Stimulated activated CD8-positive, alpha-beta memory T cell treated with anti-CD3 and anti-CD28 coated beads, Interleukin-15, amount 100 ng/mL, for 4 hours (primary cell): ENCODE data around the gene CDH19.

ENCODE experiments used
- DNase-seq, 2 donors: peaks; one replicate each; pipeline ENCODE4 v3.0.0-alpha.2; 2020; ENCODE audit warnings: low read depth in 2 of 2

Gene CDH19, protein sequence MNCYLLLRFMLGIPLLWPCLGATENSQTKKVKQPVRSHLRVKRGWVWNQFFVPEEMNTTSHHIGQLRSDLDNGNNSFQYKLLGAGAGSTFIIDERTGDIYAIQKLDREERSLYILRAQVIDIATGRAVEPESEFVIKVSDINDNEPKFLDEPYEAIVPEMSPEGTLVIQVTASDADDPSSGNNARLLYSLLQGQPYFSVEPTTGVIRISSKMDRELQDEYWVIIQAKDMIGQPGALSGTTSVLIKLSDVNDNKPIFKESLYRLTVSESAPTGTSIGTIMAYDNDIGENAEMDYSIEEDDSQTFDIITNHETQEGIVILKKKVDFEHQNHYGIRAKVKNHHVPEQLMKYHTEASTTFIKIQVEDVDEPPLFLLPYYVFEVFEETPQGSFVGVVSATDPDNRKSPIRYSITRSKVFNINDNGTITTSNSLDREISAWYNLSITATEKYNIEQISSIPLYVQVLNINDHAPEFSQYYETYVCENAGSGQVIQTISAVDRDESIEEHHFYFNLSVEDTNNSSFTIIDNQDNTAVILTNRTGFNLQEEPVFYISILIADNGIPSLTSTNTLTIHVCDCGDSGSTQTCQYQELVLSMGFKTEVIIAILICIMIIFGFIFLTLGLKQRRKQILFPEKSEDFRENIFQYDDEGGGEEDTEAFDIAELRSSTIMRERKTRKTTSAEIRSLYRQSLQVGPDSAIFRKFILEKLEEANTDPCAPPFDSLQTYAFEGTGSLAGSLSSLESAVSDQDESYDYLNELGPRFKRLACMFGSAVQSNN

DNA sequence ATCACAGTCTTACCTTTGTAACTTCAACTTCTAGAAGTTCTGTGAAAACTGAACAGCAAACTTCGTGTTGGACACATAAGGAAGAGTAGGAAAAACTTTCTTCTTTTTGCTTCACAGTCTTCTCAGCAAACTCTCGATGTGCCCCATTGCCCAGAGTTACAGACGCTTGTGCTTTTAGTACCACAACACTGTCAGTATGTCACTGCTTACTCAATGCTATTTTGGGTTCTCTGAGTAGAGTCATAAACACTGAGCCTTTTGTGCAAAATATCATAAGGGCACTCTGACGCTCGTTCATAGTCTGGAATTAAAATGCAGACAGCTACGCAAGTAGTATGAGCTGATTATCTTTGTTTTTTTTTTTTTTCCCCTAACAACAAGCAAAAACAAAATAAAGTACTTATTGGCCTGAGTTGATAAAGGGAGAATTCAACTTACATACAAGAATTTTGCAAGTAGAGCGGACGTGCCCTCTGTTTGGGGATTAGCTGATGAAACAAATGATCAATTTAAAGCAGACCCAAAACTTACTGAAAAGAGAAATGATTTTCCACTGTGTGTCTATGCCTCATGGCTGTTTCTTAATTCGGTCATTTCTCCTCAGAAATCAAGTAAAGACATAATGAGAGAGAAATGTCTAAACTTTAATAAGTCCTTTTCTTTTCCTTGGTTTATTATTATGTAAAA is at the start of gene CDH19:
Gene CDH19 (minus strand): TSS at position 150 of the 687 bp plus-strand sequence. CDS start 31,886 bp downstream, outside the sequence.
- DNase-seq, result no peak

DNA sequence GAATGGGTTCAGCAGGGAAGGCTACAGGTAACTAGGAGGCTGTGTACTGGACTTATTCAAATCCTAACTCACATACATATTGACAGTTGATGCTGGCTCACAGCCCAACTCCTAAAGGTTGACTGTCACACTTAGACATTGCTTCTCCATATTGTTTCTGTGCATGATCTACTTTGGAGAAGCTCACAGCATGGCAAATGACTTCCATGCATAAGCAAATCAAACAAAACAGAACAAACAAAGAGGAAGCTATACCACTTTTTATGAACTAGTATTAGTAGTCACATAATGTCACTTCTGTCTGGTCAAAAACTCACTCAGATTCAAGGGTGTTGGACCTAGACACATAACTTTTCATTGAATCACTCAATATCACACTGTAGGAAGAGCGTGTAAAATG is 43.8 kb upstream of the CDH19 start:
- DNase-seq, result no peak

DNA sequence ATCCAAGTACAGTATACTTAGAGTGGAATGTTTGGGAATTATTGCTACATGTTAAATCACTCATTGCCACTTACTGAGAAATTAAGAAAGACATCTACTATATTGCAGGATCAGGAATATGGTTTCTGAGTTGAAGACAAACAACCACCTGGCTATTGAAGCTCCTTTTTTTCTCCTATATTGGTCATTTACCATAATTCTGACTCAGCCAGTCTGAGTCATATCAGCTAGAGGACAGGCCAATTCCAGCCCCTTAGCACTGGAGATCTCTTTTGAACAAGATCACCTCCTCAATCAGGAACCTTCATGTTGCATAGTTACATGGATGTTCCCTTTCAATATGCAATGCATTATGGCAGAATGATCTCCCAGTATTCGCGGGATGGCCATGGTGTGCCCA is 42.7 kb upstream of the CDH19 start:
- no peak for DNase-seq

DNA sequence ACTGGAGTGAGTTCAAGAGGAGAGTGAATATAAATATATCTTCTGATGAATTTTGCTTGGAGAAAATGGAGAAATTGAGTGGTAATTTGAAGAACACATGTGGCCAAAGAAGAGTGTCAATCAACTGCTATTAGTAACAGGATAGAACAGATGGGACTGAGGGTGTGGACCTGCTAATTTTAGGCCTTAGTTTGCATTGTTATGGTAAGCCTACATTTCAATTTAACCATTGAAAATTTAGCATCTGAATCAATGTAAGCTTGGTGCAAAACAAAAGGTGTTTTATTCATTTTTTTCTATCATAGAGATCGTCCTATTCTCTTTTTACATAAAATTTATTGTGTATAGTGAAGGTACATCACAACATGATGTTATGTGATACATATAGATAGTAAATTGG is 42.1 kb upstream of the CDH19 start:
- DNase-seq, result no peak

DNA sequence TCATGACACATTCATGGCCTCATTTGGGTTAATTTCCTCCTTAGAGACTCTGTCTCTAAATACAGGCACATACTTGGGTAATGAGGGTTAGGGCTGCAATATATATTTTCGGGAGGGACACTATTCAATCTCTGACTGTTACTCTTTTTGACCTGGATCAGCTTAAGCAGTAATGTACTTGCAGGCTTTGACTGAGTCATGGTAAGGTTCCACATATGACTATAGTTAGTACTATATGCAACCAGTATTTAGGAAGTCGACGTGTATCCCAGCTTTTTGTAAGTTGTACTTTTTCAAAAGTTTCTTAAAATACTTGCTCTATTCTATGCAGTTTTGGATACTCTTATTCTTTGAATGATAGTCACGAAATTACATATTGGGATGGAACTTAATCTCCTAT is 37.2 kb upstream of the CDH19 start:
- no peak for DNase-seq

DNA sequence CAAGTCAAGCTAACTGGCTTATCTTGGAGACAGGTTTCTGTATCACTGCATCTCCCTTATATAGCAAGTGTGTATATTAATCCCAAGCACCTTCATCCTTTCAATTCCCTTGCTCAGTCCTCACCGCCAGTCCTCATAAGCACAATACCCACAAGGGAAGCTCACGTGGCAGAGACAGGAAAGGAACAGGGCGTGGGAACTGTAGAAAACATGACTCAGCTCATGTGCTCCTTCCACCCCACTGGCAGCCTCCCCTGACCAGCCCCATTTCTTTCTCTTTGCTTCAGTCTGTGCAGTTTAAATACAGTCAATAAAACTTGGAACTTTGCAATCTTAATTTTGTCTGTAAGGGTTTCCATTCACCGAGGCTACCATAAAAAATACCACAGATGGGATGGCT is 36.5 kb upstream of the CDH19 start:
- DNase-seq, result no peak

DNA sequence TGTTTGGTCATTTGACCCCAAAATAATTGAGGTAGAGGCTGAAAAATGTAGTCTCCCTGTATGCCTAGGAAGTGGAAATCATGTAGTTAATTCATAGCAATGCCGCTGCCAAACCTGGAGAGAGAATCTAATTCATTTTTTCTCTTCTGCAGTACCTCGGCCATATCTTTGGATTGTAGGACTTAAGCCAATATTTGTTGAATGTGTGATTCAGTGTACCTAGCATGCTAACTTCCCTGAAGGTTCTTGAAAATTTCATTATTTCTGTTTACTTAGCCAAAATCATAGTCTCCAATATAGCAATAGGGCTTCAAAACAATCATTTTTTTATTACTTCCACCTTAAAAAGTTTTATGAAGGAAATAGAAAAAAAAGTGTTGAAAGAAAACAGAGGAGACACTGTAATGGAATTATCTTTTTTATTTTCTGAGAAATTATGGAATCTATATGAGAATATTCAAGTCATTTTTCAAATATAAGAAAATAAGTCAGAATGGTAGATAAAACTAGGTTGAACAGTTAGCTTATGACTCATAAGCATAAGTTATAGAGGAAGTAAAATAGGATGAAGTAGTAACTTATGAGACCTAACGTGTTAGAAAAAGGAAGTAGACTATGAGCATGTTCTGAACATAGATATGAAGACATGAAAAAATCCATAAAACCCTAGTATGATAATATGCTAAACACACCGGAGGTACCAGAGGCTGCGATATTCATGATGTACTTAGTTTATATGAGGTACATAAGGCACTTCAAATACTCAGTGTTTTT is 35.2 kb upstream of the CDH19 start:
- DNase-seq, result no peak

DNA sequence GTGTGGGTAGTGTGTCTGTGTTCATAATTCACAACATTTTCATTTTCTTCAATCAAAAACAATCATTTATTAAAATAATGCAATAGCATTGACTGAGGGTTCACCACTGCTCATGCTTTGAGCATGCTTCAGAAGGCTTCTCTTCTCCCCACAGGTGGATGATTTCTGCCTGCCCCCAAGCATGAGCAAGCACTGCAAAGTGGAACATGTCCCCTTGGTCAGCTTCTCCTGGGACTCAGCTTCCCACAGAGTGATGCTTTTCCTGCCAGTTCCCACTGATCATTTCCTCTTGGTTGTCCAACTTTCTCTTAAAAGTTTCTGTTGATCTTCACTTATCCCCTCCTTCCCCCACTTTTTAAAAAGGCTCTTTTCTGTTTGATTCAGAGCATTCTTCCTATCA is 31.5 kb upstream of the CDH19 start:
- no peak for DNase-seq

DNA sequence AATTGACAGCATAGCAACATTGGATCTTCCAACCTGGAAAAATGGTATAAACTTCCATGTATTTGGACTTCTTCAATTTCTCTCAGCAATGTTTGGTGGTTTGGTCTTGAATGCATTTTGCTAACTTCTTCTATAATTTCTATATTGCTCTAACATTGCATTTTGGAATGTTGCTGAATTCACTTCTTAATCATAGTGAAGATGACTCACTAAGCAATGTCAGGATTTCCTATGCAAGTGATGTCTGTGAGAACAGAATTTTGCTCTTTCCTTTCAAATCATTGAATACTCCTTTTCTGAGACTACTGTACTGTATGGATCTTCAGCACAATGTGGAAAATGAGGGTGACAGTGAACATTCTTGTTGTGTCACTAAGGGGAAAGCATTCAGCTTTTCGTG is 28.9 kb upstream of the CDH19 start:
- DNase-seq, result no peak

DNA sequence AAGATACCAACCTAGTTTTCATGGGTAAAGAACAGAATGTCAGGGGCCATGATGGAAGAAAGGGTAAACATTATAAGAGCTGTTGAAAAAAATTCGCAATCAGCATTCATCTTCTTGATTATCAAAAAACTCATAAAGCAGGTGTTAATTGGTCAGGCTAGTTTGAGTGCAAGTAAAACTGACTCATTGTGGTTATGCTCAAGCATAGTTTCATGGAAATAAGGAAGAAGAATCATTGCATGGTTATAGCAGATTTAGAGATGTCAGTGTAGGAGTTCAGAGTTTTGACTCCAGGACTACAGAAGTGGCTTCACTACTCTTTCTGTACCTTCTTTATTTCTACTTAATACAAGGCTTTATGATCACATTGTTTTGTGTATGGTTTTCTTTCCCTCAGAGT is 26.9 kb upstream of the CDH19 start:
- no peak for DNase-seq

DNA sequence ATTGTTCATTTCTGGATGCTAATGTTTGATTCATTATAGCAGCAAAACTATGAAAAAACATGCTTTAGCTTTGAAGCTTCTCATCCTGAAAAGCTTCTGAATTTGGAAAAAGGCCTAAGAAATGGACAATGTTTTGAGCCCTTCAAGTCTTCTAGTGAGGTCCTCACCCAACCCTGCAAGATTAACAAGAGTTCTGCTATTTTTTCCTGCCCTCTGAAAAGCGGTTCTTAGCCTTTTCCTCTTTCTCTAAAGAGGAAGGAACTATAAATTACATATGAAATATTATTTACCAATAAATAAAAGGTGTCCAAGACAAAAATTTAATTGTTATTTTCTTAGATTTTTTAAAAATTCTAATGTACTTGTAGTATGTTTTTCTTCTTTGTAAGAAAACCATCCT is 19.9 kb upstream of the CDH19 start:
- no peak for DNase-seq

DNA sequence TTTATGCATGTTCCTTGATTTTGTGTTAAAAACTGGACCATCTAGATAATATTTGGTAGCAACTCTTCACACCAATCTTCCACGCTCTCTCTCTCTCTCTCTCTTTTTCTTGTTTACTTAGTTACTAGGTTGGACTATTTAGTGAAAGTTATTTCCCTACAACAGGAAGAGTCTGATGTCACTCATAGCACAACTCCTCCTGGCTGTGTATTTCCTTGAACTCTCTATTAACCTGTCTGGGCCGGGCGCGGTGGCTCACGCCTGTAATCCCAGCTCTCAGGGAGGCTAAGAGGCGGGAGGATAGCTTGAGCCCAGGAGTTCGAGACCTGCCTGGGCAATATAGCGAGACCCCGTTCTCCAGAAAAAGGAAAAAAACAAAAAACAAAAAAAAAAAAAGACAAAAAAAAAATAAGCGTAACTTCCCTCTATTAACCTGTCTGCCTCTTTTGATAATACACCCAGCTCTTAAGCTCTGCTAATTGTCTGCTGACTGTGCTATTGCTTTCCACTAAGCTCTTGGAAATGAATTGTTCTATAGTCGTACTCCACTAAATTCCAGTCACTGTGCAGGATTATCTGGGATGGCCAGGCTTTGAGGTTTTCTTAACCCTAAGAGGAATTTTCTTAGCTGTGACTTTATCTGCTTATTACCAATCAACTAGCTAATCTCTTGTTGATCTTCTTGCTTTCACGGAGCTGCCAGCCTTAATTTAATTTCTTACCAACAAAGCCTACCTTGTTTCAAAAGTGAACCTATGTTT is 18.1 kb upstream of the CDH19 start:
- DNase-seq, result no peak

DNA sequence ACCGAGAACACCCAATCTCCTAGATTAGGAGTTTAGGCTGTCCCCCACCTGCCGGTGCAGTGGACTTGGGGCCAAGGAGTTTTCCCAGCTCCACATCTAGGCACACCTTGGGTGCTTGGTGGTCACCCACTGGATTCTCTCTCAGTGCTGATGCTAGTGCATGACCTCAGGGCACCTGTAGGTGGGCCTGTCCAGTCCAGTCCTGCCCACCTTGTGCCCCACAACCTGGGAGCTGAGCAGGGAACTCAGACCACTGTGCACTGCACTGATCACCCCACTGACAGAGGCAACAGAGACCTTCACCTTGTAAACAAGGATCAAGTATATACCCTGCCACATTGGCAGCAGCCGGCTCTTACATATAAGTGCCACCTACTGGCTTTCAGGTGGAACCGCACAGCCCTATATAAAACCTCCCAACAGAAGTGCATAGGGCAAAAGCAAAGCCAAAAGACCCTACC is 12.7 kb upstream of the CDH19 start:
- no peak for DNase-seq

DNA sequence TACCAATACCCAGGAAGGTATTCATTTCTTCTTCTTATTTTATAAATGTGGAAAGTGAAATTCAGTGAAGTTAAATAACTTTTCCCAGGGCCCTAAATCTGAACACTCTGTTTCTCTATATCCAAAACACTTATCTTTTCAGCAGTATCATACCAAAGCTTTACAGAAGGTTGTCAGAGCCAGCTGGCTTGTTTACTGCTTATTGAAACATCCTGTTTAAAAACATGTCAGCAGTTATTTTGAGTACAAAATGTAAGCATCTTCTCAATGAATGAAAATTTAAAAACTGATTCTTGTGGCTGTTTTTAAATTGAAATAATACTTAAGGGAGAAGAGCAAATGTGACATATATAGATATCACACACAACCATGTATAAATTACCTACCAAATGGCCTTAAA is 11.3 kb upstream of the CDH19 start:
- no peak for DNase-seq

DNA sequence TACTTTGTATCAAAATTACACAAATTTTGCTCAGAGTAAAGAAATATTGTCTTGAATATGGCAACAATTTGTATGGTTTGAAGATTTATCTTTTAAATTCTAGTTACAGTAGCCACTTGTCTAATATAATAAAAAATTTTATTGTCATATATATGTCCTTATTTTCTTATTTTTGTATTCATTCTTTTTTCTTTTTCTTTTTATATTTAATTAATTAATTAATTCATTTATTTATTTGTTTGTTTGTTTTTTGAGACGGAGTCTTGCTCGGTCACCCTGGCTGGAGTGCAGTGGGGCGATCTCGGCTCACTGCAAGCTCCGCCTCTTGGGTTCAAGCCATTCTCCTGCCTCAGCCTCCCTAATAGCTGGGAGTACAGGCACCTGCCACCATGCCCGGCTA is 3.7 kb upstream of the CDH19 start:
- DNase-seq, result no peak

DNA sequence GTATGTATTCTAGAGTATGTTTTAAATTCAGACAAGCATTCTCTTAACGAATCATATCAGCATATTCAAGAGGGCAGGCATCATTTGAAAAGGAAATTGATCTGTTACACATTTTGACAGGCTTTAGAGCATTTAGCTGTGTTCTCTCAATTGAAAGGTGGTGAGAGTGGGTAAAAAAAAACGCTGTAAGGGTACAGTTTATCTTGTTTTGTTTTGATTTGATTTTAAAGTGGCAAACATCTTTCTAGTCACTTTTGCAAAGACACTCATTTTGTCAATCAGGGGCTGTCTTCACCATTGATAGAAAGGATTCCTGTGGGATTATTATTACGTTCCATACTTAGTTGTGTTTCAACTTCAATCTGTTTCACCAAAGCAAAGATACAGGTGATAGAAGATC is 2.2 kb downstream of the CDH19 start:
- no peak for DNase-seq

DNA sequence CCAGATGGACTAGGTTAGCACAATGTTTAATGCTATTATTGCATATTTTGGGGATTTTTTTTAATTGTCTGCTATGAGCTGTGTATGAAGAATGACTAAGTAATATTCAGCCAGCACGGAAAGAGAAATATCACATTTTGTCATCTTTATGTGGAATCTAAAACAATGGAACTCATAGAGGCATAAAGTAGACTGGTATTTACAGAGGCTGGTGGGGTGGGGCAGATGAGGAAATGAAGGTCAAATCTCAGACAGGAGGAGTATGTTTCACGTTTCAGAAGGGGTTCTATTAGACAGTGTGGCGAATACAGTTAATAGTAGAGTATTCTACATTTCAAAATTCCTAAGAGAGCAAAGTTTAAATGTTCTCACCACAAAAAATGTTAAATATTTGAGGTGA is 4.7 kb downstream of the CDH19 start:
- DNase-seq, result no peak

DNA sequence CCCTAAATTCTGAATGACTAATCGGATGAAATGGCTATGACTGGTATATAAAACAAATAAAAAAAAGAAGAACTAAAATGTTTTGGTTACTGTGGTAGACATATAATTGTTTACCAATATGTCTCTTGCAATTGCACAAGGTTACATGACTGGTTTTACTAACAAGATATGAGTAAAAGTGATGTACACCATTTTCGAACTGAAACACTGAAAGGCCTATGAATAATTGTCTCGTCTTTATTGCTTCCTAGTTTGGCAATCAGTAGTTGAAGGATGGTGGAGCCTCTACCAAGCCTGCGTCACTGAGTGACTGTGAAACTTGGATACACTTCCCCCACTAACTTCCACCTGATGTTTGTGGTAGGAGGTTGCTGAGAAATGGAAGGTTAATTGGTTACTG is 16.5 kb downstream of the CDH19 start:
- DNase-seq, result no peak

DNA sequence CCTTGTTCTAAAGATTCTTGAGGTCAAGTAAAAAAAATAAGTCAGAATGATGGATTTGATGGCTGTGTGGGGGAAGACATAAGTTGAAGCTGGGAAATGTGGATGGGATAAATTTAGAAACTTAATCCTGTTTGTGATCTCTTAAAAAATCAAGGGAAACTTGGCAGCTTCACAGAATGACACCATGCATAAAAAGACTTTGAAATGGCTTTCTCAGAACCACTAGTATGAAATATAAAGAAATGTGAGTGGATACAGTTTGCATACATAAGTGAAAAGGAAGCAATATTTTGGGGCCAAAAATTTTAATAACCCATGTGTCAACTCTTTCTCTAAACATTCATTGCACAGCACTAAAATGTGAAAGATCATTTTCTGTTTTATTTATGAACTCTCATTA is 21.7 kb downstream of the CDH19 start:
- DNase-seq, result no peak

DNA sequence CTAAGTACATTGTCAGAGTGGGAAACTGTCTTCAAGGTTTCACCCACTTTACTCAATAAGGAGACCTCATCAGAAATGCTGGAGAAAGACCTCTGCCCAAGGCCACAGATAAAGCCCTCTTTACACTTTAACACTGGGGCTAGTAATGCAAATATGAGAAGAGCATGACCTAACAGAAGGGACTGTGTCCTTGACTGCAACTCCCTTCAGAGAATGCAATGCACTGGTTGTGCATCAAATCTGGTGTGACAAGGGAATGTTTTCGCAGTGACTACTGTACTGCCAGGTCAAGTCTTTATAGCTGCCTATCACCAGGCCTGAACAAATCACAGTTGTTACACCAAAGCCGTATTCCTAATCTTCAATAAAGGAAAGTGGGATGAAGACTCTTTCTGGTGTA is 28.6 kb downstream of the CDH19 start:
- DNase-seq, result no peak

DNA sequence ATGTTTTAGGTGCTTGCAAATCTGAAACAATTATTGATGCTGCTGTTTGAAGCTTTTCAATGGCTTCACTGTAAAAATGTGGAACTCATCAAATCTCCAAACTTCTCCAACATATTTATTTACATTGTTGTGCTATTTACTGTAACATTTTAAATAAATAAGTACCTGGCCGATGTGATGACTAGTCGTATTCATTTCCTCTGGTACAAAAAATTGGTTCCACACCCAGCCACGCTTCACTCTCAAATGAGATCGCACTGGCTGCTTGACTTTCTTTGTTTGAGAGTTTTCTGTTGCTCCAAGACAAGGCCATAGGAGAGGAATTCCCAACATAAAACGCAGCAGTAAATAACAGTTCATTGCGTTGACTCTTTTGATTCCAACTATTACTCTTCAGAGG is 32.0 kb downstream of the CDH19 start:
- no peak for DNase-seq
